Dendritic cell treated with granulocyte-macrophage colony-stimulating factor and Interleukin-4, amounts not matched to agents 40 ng/mL and 50 ng/mL, for 4 days (primary cell): Measurements from ENCODE around the gene TUBB2A.

Experiments
- H3K27ac Mint-ChIP-seq: one replicate; pipeline ENCODE4 v1.8.0; 2022; ENCODE audit warnings: mild to moderate bottlenecking, mixed read lengths
- H3K27me3 Mint-ChIP-seq: one replicate; pipeline ENCODE4 v1.8.0; 2022; ENCODE audit warnings: mild to moderate bottlenecking, mixed read lengths
- H3K36me3 Mint-ChIP-seq: one replicate; pipeline ENCODE4 v1.8.0; 2022; ENCODE audit warnings: low read depth, mixed read lengths
- H3K4me1 Mint-ChIP-seq: one replicate; pipeline ENCODE4 v1.8.0; 2022; ENCODE audit warnings: low read depth, mixed read lengths
- H3K4me3 Mint-ChIP-seq: one replicate; pipeline ENCODE4 v1.8.0; 2022; ENCODE audit warnings: mild to moderate bottlenecking, moderate library complexity, mixed read lengths
- H3K9me3 Mint-ChIP-seq: one replicate; pipeline ENCODE4 v1.8.0; 2022; ENCODE audit warnings: mixed read lengths
- intact Hi-C: fragments of 100-400 bp; cut with micrococcal nuclease; formaldehyde crosslinking; loops from one replicate; pipeline ENCODE4 v1.15.0; 2022

The TUBB2A gene

DNA sequence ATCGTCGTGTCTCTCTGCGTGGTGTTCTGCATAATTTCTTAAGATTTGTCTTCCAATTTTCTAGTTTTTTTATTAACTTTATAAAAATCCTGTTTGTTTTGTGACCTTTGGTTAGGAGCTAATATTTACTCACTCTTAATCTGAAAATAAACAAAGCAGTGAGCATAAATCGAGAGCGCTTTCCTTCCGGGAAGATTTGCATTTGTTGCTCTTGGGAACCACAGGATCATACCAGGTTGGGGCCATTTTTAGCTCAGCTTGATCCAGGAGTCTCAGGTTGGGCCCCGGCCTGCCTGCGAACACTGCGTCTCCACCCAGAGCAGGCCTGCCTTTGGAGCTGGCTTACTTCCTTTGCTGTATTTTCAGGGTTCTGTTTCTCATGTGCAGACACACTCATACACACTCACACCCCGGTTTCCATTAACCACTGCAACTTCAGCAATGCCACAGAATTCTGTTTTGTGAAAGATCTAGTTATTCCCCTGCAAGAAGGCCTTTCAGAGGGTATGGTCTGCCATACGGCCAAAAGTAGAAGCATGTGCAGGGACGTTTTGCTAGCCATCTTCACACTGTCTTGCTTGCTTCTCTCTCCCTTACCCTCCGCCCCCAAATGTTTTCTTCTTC lies 21.6 kb downstream of the TUBB2A start:
- H3K27ac Mint-ChIP-seq: no peak overlapping the region
- H3K36me3 Mint-ChIP-seq: peaks cover 29% of the 10 kb centered on the region
- peaks cover 22% of the 10 kb centered on the region for H3K4me1 Mint-ChIP-seq
- H3K9me3 Mint-ChIP-seq: no peaks in the 10 kb centered on the region
- no peak overlapping the region for H3K4me3 Mint-ChIP-seq
- intact Hi-C loops: no loop called here
- H3K27me3 Mint-ChIP-seq: no peaks in the 10 kb centered on the region

DNA sequence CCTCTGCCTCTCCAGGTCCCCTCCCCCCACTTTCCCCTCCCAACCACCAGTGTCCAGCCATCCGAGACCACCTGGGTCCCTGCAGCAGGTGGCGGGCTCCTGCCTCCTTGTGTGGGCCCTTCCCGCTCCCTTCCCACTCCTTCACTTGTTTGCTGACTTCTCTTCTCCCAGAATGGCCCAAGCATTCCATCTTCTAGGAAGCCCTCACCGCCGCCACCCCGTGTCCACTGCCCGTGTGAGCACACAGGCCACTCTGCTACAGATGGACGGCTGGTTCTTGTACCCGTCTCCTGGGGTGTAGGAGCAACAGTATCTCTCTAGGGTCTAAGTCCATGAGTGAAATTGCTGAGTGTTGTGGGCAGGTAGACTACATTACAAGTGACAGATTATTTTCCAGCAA lies 23.8 kb downstream of the TUBB2A start:
- Mint-ChIP-seq H3K36me3 (peaks cover 39% of the 10 kb centered on the region), H3K27ac (no peak overlapping the region), H3K9me3 (no peaks in the 10 kb centered on the region), H3K4me1 (peaks cover 2% of the 10 kb centered on the region), H3K27me3 (no peaks in the 10 kb centered on the region), H3K4me3 (no peak overlapping the region)
- intact Hi-C loops: no loop called here

DNA sequence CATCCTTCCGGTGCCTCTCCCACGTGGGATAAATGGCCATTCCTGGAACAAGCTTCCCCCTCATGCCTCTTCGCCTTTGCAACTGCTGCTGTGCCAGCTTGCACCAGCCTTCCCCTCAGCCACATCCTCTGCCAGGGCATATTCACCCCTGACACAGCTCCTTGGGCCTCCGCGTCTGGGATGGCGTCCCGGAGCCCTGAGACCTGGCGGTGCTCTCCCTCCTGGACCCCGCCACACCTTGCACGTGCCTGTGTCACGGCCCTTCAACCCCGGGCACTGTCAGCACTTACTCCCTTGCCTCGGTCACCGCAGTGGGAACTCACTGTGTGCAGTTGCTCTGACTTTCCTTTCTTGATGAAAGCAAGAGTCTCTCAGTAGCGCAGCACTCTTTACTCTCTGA lies 25.6 kb downstream of the TUBB2A start:
- Mint-ChIP-seq H3K4me1 (no peaks in the 10 kb centered on the region), H3K27me3 (no peaks in the 10 kb centered on the region), H3K4me3 (no peak overlapping the region), H3K9me3 (no peaks in the 10 kb centered on the region), H3K36me3 (peaks cover 36% of the 10 kb centered on the region), H3K27ac (no peak overlapping the region)
- intact Hi-C loops: no loop called here

DNA sequence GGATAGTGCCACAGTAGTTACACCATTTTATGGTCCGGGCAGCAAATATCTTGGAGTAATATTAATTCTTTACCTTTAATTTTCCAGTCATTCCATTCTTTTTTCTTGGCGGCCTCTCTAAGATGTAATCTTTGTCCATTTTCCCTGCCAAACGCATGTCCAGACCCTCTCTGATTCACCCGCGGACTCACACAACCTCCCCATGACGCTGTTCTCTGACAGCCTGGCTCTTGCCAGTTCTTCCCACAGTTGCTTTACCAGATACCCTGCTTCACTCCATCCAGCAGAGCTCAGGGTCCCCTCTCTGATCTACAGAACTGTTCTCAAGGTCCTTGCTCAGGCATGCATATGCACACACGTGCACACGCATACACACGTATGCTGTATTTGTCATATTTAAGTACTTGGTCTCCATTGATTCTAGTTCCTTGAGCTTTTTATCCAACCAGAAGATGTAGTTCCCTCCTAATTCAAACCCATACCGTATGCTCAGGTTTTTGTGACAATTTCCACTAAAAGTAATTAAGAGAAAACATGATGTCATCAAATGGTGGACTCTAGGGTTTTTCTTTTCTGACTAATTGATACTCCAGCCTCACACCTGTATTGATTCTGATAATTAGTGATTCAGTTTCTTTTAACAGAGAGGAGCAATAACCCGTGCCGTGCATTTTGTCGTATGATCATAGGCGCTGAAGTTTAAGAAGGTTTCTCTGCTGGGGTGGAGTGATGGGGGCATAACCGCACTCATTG lies 28.8 kb downstream of the TUBB2A start:
- H3K9me3 Mint-ChIP-seq: no peaks in the 10 kb centered on the region
- H3K4me3 Mint-ChIP-seq: no peak overlapping the region
- no peaks in the 10 kb centered on the region for H3K4me1 Mint-ChIP-seq
- H3K27ac Mint-ChIP-seq: no peak overlapping the region
- peaks cover 33% of the 10 kb centered on the region for H3K36me3 Mint-ChIP-seq
- intact Hi-C loops: loop anchor here (5.0 to 10.0 kb wide), 2 partner anchors 34 to 606 kb away; no protein-coding TSS in a partner anchor
- no peaks in the 10 kb centered on the region for H3K27me3 Mint-ChIP-seq

DNA sequence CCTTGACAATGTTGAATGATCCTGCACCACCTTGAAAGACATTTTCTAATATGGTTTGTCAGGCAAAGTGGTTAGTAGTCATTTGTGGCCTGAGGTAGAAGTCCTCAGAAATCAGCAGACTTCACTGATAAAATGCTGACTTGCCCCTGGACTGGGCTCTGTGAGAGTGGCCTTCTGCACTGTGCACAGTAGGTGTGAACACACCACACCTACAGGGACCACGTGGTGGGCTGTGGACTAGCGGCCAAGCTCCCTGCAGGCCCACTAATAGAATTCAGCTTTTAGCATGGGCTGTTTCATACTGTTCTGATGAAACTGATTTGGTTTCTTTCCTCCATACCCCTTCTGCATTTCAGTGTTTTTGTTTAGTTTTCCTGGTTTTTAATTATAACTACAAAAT lies 31.5 kb downstream of the TUBB2A start:
- Mint-ChIP-seq H3K4me3 (no peak overlapping the region), H3K27ac (no peak overlapping the region), H3K36me3 (peaks cover 12% of the 10 kb centered on the region), H3K4me1 (no peaks in the 10 kb centered on the region), H3K27me3 (no peaks in the 10 kb centered on the region), H3K9me3 (no peaks in the 10 kb centered on the region)
- intact Hi-C loops: loop anchor here (1.0 to 10.0 kb wide), 3 partner anchors 36 to 609 kb away; no protein-coding TSS in a partner anchor

DNA sequence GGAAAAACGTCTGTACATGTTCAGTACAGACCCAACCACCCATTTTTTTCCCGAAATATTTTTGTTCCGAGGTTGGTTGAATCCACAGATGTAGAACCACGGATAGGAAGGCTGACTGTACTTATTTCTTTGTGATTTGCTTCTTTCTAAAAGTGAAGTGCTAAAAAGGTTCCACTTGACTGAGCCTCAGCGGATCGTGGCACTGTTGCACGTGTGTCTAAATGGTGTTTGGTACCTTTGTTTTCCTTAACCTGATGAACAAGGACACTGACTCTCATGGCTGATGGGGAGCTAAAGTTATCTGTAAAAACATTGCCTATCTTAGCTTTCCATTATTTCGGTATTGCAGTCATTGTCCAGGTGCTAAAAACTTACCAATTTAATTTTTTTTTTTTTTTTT lies 32.7 kb downstream of the TUBB2A start:
- H3K27me3 Mint-ChIP-seq: no peaks in the 10 kb centered on the region
- H3K27ac Mint-ChIP-seq: no peak overlapping the region
- intact Hi-C loops: loop anchor here (5.0 to 10.0 kb wide), 2 partner anchors 38 to 610 kb away; no protein-coding TSS in a partner anchor
- H3K36me3 Mint-ChIP-seq: peaks cover 11% of the 10 kb centered on the region
- H3K4me1 Mint-ChIP-seq: no peaks in the 10 kb centered on the region
- no peaks in the 10 kb centered on the region for H3K9me3 Mint-ChIP-seq
- no peak overlapping the region for H3K4me3 Mint-ChIP-seq

DNA sequence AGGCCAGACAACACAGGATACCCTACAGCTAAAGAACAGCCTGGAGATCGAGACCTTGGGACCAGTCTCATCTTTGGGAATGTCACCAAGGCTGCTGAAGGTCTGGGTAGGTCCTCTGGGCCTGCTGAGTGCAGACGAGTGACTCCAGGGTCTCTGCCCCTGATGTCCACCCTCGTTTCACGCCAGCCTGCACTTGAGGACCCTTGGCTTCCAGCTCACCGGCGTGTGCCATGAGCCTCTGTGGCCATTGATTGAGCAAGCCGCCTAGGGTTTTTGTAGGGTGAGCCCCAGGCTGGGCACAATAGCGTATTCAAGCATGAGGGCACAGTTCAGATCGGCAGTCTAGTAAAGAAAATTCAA lies 34.5 kb downstream of the TUBB2A start:
- no peaks in the 10 kb centered on the region for H3K9me3 Mint-ChIP-seq
- H3K4me1 Mint-ChIP-seq: peaks cover 10% of the 10 kb centered on the region
- H3K36me3 Mint-ChIP-seq: peaks cover 12% of the 10 kb centered on the region
- intact Hi-C loops: loop anchor here (10.0 kb wide), 1 partner anchor 612 kb away; no protein-coding TSS in a partner anchor
- H3K27ac Mint-ChIP-seq: no peak overlapping the region
- H3K27me3 Mint-ChIP-seq: peaks cover 5% of the 10 kb centered on the region
- no peak overlapping the region for H3K4me3 Mint-ChIP-seq

DNA sequence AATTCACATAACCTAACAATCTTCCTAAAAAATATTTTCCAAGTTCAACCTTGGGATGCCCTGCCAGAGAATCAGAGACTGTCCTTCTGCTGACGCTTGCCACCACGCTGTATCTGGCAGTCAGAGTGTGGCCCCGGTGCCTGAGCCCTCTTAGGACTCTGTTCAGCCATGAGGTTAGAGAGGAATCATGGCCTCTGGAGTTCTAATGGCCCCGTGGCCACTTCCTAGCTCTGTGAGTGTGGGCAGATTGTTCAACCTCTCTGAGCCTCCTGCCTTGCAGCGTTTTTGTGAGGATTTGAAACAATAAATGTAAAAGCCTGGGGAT lies 36.6 kb downstream of the TUBB2A start:
- Mint-ChIP-seq H3K36me3 (peaks cover 12% of the 10 kb centered on the region), H3K9me3 (no peaks in the 10 kb centered on the region), H3K4me1 (peaks cover 17% of the 10 kb centered on the region), H3K4me3 (no peak overlapping the region), H3K27me3 (peaks cover 5% of the 10 kb centered on the region), H3K27ac (no peak overlapping the region)
- intact Hi-C loops: loop anchor here (10.0 kb wide), 1 partner anchor 614 kb away; no protein-coding TSS in a partner anchor

DNA sequence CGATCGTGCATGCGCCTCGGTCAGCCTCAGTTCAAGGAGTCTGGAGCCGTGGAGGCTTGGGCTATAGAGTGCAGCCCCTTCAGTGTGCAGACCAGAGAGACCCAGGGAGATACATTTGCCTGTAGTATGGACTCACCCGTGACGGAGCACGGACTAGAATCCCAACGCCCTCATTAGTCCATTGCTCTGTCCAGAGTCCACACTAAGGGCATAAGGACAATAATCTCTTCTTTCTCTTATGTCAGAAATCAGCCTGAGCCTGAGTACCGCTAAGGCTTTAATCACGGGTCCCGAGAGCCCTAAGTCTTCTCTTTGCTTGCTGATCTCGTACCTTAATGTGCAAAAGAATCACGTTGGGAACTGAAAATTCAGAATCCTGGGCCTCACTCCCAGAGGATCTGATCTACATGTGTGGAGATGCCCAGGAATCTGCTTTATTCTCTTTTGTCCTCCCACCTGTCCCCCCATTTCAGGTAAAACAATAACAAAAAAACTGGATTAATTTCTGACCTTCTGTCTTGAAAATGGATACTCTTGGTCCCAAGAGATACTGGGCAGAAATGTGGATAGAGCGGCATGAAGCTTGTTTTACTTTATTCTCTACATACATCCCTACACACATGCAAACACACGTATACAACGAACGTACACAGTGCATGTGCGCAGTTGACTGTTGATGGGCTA lies 38.2 kb downstream of the TUBB2A start:
- intact Hi-C loops: loop anchor here (2.0 kb wide), 1 partner anchor 50 kb away; the partner anchor contains the start of gene RIPK1
- peaks cover 5% of the 10 kb centered on the region for H3K27me3 Mint-ChIP-seq

DNA sequence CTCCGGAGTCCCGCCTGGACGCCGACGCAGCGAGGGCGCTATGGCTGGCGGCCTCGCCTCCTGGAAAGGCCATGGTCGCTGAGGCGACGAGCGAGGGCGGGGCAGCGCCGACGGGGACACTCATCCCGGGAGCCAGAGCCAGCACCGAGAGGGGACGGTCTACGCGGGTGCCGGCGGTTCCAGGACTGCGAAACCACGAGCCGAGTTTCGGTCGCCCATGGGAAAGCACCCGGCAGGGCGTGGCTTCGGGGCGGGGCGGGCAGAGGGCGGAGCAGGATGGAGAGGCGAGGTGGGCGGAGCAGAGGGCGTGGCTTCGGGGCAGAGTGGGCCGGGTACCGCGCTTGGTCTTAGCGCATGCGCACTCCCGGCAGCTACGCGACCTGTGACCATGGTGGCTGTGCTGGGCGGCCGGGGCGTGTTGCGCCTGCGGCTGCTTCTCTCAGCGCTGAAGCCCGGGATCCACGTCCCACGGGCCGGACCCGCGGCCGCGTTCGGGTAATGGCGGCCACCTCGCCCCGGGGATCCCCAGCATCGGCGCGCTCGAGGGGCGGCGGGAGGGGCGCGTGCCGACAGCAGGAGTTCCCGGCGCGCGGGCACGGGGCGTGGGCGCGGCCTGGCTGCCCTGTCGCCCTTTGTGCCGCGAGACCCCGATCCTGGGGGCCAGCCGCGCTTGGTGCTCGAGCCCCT lies 38.8 kb downstream of the TUBB2A start, which contains the start of gene BPHL:
TSS of gene BPHL (plus strand) at position 359 of the 687 bp plus-strand sequence. CDS start at position 389, 30 bp downstream.
- H3K4me3 Mint-ChIP-seq: peak within 1 kb of the TSS; percentile 85
- H3K4me1 Mint-ChIP-seq: peaks cover 17% of the 10 kb centered on the region
- no peaks in the 10 kb centered on the region for H3K9me3 Mint-ChIP-seq

More for the DNA sequence above, 38.2 kb downstream of the TUBB2A start:
- Mint-ChIP-seq H3K9me3 (no peaks in the 10 kb centered on the region), H3K4me3 (peak overlapping the region; percentile 85), H3K27ac (peak overlapping the region; percentile 94), H3K4me1 (peaks cover 17% of the 10 kb centered on the region), H3K36me3 (peaks cover 24% of the 10 kb centered on the region)

DNA sequence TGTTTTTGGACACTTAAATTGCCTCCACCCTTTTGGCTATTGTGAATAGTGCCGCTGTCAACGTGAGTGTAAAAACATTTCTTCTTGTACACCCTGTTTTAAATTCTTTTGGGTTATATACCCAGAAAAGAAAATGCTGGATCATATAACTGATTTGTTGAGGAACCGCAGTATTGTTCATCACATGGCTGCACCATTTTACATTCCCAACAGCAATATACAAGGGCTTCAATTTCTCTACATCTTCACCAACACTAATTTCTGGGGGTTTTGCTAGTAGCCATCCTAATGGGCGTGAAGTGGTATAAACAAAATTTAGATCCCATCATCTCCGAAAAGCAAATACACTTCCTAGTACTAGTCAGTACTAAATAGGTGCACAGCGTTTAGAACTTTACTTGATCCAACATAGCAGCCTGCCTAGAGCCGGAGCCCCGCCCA lies 39.4 kb downstream of the TUBB2A start:
- Mint-ChIP-seq H3K4me1 (peaks cover 17% of the 10 kb centered on the region), H3K27ac (peak overlapping the region; percentile 94), H3K9me3 (no peaks in the 10 kb centered on the region), H3K27me3 (peaks cover 5% of the 10 kb centered on the region), H3K4me3 (peak overlapping the region; percentile 85), H3K36me3 (peaks cover 37% of the 10 kb centered on the region)
- intact Hi-C loops: loop anchor here (2.0 kb wide), 1 partner anchor 49 kb away; the partner anchor contains the start of gene RIPK1

More for the DNA sequence above, 38.8 kb downstream of the TUBB2A start, which contains the start of gene BPHL:
- Mint-ChIP-seq H3K27me3 (peaks cover 5% of the 10 kb centered on the region), H3K27ac (peak within 1 kb of the TSS; percentile 94), H3K36me3 (peaks cover 31% of the 10 kb centered on the region)
- intact Hi-C loops: loop anchor here (2.0 kb wide), 1 partner anchor 50 kb away; the partner anchor contains the start of gene RIPK1

DNA sequence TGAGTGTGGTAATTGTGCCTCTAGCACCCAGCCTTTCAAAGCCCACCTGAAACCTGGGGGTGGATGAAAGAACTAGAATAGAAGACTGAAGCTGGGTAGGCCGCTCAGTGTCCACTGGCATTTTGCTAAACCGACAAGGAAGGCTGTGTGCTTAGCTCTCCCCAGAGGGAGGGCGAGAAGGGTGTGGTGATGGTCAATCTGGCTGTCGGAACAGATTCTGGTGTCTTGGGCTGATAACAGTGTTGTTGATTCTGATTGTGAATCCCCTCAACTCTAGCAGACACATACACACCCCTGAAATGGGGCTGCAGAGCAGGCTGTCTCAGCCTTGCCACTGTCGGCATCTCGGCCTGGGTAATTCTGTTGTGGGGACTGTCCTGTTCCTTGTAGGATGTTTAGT lies 43.0 kb downstream of the TUBB2A start:
- Mint-ChIP-seq H3K4me1 (peaks cover 15% of the 10 kb centered on the region), H3K9me3 (no peaks in the 10 kb centered on the region), H3K27me3 (peaks cover 2% of the 10 kb centered on the region), H3K27ac (no peak overlapping the region), H3K4me3 (no peak overlapping the region), H3K36me3 (peaks cover 72% of the 10 kb centered on the region)
- intact Hi-C loops: no loop called here

DNA sequence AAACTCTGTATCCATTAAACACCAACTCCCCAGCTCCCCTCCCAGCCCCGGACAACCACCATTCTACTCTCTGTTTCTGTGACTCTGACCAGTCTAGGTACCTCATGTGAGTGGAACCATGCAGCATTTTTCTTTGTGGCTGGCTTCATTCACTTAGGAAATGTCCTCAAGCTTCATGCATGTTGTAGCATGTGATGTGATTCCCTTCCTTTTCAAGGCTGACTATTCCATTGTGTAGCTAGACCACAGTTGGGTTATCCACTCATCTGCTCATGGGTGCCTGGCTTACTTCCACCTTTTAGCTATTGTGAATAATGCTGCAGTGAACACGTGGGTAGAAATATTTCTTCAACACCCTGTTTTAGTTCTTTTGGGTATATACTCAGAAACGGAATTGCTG lies 47.6 kb downstream of the TUBB2A start:
- intact Hi-C loops: no loop called here
- H3K4me3 Mint-ChIP-seq: no peak overlapping the region
- no peak overlapping the region for H3K27ac Mint-ChIP-seq
- peaks cover 6% of the 10 kb centered on the region for H3K4me1 Mint-ChIP-seq
- peaks cover 100% of the 10 kb centered on the region for H3K36me3 Mint-ChIP-seq
- H3K27me3 Mint-ChIP-seq: no peaks in the 10 kb centered on the region
- H3K9me3 Mint-ChIP-seq: no peaks in the 10 kb centered on the region
